Gastrocnemius medialis (tissue), 4 donors: Measurements from ENCODE around the gene PDE7B. TPM values are rescaled to one million over a fixed set of nuclear protein-coding genes. Genes with fewer than 3 reads are reported as not detected.
A peak's percentile ranks its signal among the peaks of the same experiment; 100 is the strongest.

Experiments used
- ATAC-seq, 2 donors: fragments of 150-250 bp; one replicate each; pipeline ENCODE4 v1.9.1; 2016
- DNase-seq, 2 donors: peaks; one replicate each; pipeline ENCODE4 v3.0.0-alpha.2; 2019
- H3K27ac ChIP-seq, 4 donors: fragments of 200-600 bp; sonication (generic); 1 replicate in 1 of 4; 2 replicates in 3 of 4; pipeline ENCODE4 v1.5.1; 2016 to 2018; ENCODE audit warnings: mild to moderate bottlenecking in 2 of 4, moderate library complexity in 1 of 4
- H3K27me3 ChIP-seq, 3 donors: fragments of 200-600 bp; sonication (generic) in 2 of 3; 1 replicate in 1 of 3; 2 replicates in 2 of 3; pipeline versions ENCODE4 v1.5.1 to v1.6.0; 2016 to 2019; ENCODE audit warnings: mild to moderate bottlenecking in 1 of 3, moderate library complexity in 1 of 3
- H3K36me3 ChIP-seq, 2 donors: fragments of 200-600 bp; sonication (generic) in 1 of 2; one replicate each; pipeline ENCODE4 v1.5.1; 2017 to 2018
- H3K4me1 ChIP-seq, 2 donors: fragments of 200-600 bp; sonication (generic) in 1 of 2; one replicate each; pipeline ENCODE4 v1.5.1; 2016 to 2017; ENCODE audit warnings: mild to moderate bottlenecking in 2 of 2
- H3K4me3 ChIP-seq, 4 donors: fragments of 200-600 bp; sonication (generic) in 3 of 4; 1 replicate in 1 of 4; 2 replicates in 3 of 4; pipeline ENCODE4 v1.5.1; 2016 to 2019; ENCODE audit warnings: mild to moderate bottlenecking in 2 of 4
- H3K9me3 ChIP-seq, 3 donors: fragments of 200-600 bp; sonication (generic) in 2 of 3; 1 replicate in 1 of 3; 2 replicates in 2 of 3; pipeline ENCODE4 v1.5.1; 2016 to 2019
- POLR2A ChIP-seq, 2 donors: fragments of 450-650 bp; IDR thresholded peaks; one replicate each; pipeline ENCODE4 v1.6.1; 2017; ENCODE audit warnings: antibody characterized with exemption in 2 of 2, mild to moderate bottlenecking in 2 of 2, moderate library complexity in 2 of 2
- in situ Hi-C, 4 donors: fragments of 200-750 bp; cut with MboI; loops; one replicate each; pipeline versions ENCODE4 v1.15.0 to v1.8.0; 2017; ENCODE audit warnings: low sequenced_read_pairs in 4 of 4
- intact Hi-C: fragments of 100-400 bp; cut with DNase I; formaldehyde crosslinking; loops from one replicate; pipeline ENCODE4 v1.15.1; 2023; ENCODE audit warnings: low total_unique reads
- total RNA-seq, 4 donors: library from RNA; depleted of rRNA; stranded (reverse); fragments of >200 nt; gene quantifications; one replicate each; pipeline versions ENCODE4 v1.1.0 to v1.2.3, GENCODE V29; 2016
- TF ChIP-seq, protein P1 (sequence below), 5 experiments: fragments of 450-650 bp in 3 of 5; fragments of 200-600 bp in 2 of 5; sonication (generic) in 2 of 5; IDR thresholded peaks in 4 of 5; conservative IDR thresholded peaks in 1 of 5; 1 replicate in 4 of 5; 2 replicates in 1 of 5; pipeline ENCODE4 v1.5.1; 2016 to 2019; ENCODE audit warnings: antibody characterized with exemption in 5 of 5, mild to moderate bottlenecking in 3 of 5, moderate library complexity in 3 of 5

PDE7B gene
- total RNA-seq, 4 donors from 2014 or later, result 2.2 to 3.6 (median 2.7) TPM

- intact Hi-C loops (no loop called here), in situ Hi-C loops (no loop called here)
- Histone ChIP-seq H3K27me3 (no peaks in the 10 kb centered on the region), H3K4me1 (peaks cover 0 to 13% of the 10 kb centered on the region in 2 donors), H3K9me3 (no peaks in the 10 kb centered on the region), H3K4me3 (no peak overlapping the region), H3K27ac (peak overlapping the region; percentile 10 to 44 (median 23)), H3K36me3 (no peaks in the 10 kb centered on the region)
- DNase-seq (no peak), ATAC-seq (no peak)
- TF ChIP-seq, protein P1, sequence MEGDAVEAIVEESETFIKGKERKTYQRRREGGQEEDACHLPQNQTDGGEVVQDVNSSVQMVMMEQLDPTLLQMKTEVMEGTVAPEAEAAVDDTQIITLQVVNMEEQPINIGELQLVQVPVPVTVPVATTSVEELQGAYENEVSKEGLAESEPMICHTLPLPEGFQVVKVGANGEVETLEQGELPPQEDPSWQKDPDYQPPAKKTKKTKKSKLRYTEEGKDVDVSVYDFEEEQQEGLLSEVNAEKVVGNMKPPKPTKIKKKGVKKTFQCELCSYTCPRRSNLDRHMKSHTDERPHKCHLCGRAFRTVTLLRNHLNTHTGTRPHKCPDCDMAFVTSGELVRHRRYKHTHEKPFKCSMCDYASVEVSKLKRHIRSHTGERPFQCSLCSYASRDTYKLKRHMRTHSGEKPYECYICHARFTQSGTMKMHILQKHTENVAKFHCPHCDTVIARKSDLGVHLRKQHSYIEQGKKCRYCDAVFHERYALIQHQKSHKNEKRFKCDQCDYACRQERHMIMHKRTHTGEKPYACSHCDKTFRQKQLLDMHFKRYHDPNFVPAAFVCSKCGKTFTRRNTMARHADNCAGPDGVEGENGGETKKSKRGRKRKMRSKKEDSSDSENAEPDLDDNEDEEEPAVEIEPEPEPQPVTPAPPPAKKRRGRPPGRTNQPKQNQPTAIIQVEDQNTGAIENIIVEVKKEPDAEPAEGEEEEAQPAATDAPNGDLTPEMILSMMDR (IDR thresholded peaks at IDR 0.05 in 4 of 5, conservative IDR thresholded peaks at IDR 0.05 in 1 of 5), result no peak
- no peak for TF ChIP-seq POLR2A (IDR thresholded peaks at IDR 0.05)
These were observed 24.6 kb downstream of the PDE7B start for GRCh38 chr6:135876058-135876457.

- no peak for ATAC-seq
- Histone ChIP-seq H3K27me3 (no peaks in the 10 kb centered on the region), H3K9me3 (no peaks in the 10 kb centered on the region), H3K4me1 (peaks cover 0 to 13% of the 10 kb centered on the region in 2 donors), H3K4me3 (no peak overlapping the region), H3K36me3 (no peaks in the 10 kb centered on the region), H3K27ac (peak overlapping the region in 3 of 4 donors; percentile 12 to 49 (median 34))
- no peak for DNase-seq
- intact Hi-C loops, result no loop called here
- TF ChIP-seq, protein P1 (IDR thresholded peaks at IDR 0.05 in 4 of 5, conservative IDR thresholded peaks at IDR 0.05 in 1 of 5), result no peak
- no peak for TF ChIP-seq POLR2A (IDR thresholded peaks at IDR 0.05)
- in situ Hi-C loops, result no loop called here
These were observed 26.2 kb downstream of the PDE7B start for GRCh38 chr6:135877666-135878065.

GRCh38 chr6:135880066-135880972 is 28.8 kb downstream of the PDE7B start:
- H3K9me3 ChIP-seq, result no peaks in the 10 kb centered on the region
- ATAC-seq (peak in 1 of 2 donors; percentile 11), DNase-seq (no peak)
- peak overlapping the region; percentile 45 to 59 (median 54) for H3K27ac ChIP-seq
- H3K27me3 ChIP-seq, result no peaks in the 10 kb centered on the region
- peaks cover 0 to 15% of the 10 kb centered on the region in 2 donors for H3K4me1 ChIP-seq
- peak overlapping the region; percentile 26 to 42 (median 32) for H3K4me3 ChIP-seq
- TF ChIP-seq POLR2A (IDR thresholded peaks at IDR 0.05), result no peak
- TF ChIP-seq, protein P1 (IDR thresholded peaks at IDR 0.05 in 4 of 5, conservative IDR thresholded peaks at IDR 0.05 in 1 of 5), result no peak
- intact Hi-C loops, result no loop called here
- H3K36me3 ChIP-seq, result no peaks in the 10 kb centered on the region
- in situ Hi-C loops, result no loop called here

DNA sequence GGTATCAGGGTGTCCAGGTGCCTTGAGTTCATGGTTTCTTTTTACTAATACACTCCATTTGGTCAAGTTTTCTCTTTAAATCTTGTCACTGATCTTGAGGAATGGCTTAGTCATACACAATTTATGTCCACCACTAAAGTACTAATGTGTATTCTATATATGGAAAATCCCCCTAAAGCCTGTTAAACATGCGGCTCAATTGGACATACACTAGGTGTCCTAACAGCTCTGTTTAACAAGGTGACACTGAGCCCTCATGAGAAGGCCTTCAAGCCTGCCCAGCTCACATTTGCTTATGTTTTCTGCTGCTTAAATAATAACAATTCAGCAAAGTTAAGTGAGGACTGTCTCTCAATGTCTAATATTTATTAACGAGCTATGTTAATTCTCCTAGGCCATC is 31.5 kb downstream of the PDE7B start:
- Histone ChIP-seq H3K36me3 (no peaks in the 10 kb centered on the region), H3K9me3 (no peaks in the 10 kb centered on the region), H3K4me3 (no peak overlapping the region), H3K4me1 (peaks cover 0 to 15% of the 10 kb centered on the region in 2 donors), H3K27ac (no peak overlapping the region), H3K27me3 (no peaks in the 10 kb centered on the region)
- no peak for DNase-seq
- in situ Hi-C loops, result no loop called here
- TF ChIP-seq, protein P1 (IDR thresholded peaks at IDR 0.05 in 4 of 5, conservative IDR thresholded peaks at IDR 0.05 in 1 of 5), result no peak
- TF ChIP-seq POLR2A (IDR thresholded peaks at IDR 0.05), result no peak
- intact Hi-C loops, result no loop called here
- no peak for ATAC-seq
